Body of pancreas (tissue), 4 donors: ENCODE results near the gene SV2B.

ENCODE experiments used
- POLR2A ChIP-seq, 3 donors: fragments of 450-650 bp; IDR thresholded peaks; one replicate each; pipeline ENCODE4 v1.6.1; 2016; ENCODE audit warnings: antibody characterized with exemption in 3 of 3, mild to moderate bottlenecking in 2 of 3
- TF ChIP-seq, protein P1 (sequence below), 7 experiments: fragments of 450-650 bp in 4 of 7; fragments of 200-600 bp in 3 of 7; sonication (generic) in 3 of 7; IDR thresholded peaks; one replicate each; pipeline ENCODE4 v1.5.1; 2016 to 2019; ENCODE audit warnings: antibody characterized with exemption in 7 of 7

DNA sequence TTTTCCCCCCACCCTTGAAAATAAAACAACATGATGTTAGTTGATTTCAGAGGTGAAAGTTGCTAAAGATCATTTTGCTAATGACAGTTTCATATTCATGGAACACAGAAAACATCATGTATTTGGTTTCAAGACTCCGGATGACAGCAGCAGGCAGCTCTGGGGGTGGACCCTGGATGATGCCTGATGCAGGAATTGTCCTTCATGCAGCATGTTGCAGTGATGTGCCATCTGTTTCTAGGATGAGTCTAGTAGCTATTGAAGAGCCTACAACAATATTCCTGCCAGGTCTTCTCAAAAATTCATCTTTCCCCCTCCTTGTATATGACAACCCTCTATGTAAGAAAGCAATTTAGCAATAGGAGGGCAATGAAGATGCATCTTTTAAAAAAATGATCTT, 108.3 kb downstream of the SV2B start:
- TF ChIP-seq, protein P1, sequence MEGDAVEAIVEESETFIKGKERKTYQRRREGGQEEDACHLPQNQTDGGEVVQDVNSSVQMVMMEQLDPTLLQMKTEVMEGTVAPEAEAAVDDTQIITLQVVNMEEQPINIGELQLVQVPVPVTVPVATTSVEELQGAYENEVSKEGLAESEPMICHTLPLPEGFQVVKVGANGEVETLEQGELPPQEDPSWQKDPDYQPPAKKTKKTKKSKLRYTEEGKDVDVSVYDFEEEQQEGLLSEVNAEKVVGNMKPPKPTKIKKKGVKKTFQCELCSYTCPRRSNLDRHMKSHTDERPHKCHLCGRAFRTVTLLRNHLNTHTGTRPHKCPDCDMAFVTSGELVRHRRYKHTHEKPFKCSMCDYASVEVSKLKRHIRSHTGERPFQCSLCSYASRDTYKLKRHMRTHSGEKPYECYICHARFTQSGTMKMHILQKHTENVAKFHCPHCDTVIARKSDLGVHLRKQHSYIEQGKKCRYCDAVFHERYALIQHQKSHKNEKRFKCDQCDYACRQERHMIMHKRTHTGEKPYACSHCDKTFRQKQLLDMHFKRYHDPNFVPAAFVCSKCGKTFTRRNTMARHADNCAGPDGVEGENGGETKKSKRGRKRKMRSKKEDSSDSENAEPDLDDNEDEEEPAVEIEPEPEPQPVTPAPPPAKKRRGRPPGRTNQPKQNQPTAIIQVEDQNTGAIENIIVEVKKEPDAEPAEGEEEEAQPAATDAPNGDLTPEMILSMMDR (IDR thresholded peaks at IDR 0.05): no peak
- TF ChIP-seq POLR2A (IDR thresholded peaks at IDR 0.05): no peak
